ENCODE data around the gene LRRC10.
"Not testable (repeated sequence)": the region's sequence is repeated elsewhere in the genome, so short reads cannot be mapped to it uniquely, and the experiment has no call there.

LRRC10 gene

GRCh38 chr12:69616025-69616424 is 5.3 kb upstream of the LRRC10 start:
- no peak for DNase-seq

- no peak for DNase-seq
Observed at GRCh38 chr12:69613351-69613750, 2.6 kb upstream of the LRRC10 start.

DNA sequence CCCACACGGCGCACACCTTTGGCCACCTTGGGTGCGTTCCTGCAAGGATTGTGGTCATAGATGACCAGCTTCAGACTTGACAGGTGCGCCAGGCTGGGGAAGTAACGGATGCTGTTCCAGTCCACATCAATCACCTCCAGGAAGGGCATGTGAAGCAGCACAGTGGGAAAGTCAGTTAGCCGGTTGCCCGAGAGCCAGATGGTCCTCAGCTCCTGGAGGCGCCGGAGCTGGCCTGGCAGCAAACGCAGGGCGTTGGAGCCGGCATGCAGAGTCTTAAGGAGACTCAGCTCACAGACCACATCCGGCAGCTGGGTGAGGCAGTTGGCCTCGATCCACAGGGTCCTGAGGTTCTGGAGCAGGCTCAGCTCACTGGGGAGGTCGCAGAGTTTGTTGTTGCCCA is 581 bp downstream of the LRRC10 start:
- no peak for DNase-seq

- no peak for DNase-seq
Observed at GRCh38 chr12:69608114-69608513, 2.6 kb downstream of the LRRC10 start.

- not testable (repeated sequence) for DNase-seq
Observed at GRCh38 chr12:69604275-69604674, 6.4 kb downstream of the LRRC10 start.

- DNase-seq = not testable (repeated sequence)
Observed at GRCh38 chr12:69603556-69603955, 7.2 kb downstream of the LRRC10 start.

GRCh38 chr12:69602954-69603353 is 7.8 kb downstream of the LRRC10 start:
- DNase-seq = no peak

- no peak for DNase-seq
Observed at GRCh38 chr12:69601962-69602685, 8.6 kb downstream of the LRRC10 start.

DNA sequence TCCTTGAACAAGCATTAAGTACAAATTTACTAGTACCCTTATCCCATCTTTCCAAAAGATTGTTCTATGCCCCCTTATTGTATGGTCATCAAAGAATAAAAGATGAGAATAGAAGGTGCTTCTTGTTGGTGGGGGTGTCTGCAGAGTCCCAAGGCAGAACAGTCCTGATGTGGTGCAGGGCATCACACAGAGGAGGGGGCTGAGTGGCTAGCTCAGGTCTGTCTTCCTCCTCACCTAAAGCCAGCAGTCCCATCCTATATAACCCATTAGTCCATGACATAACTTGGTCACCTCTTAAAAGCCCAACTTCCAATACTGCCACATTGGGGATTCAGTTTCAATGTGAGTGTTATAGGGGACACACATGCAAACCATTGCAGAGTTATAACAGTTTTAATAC is 9.9 kb downstream of the LRRC10 start:
- no peak for DNase-seq

- DNase-seq = no peak
Observed at GRCh38 chr12:69598174-69598753, 12.4 kb downstream of the LRRC10 start.

GRCh38 chr12:69595689-69596088 is 15.0 kb downstream of the LRRC10 start:
- DNase-seq = no peak

- DNase-seq = no peak
Observed at GRCh38 chr12:69589082-69589481, 21.6 kb downstream of the LRRC10 start.

- DNase-seq = no peak
Observed at GRCh38 chr12:69588527-69588926, 22.2 kb downstream of the LRRC10 start.

- DNase-seq = peak; percentile 96
Observed at GRCh38 chr12:69585189-69586062, 25.3 kb downstream of the LRRC10 start, which contains the start of gene CCT2. CCT2 (plus strand) TSS chr12:69585459; CDS start chr12:69585522, 63 bp downstream.

GRCh38 chr12:69583203-69583602 is 27.5 kb downstream of the LRRC10 start:
- no peak for DNase-seq

DNA sequence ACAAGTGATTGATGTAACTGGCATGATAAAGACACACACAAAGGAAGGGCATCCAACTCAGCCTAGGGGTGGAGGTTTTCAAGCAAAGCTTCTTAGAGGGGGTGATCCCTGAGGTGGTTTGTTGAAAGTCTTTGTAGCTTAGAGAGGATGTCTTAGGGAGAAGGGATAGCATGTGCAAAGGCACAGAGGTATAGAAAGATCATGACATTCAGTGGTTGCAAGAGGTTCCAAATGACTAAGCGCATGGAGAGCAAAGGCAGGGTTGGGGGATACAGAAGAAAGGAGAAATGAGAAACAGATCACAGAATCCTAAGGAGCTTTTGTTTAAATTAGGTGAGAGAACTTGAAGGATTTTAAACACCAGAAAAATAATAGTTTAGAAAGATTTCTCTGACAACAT is 30.6 kb downstream of the LRRC10 start:
- DNase-seq = no peak

DNA sequence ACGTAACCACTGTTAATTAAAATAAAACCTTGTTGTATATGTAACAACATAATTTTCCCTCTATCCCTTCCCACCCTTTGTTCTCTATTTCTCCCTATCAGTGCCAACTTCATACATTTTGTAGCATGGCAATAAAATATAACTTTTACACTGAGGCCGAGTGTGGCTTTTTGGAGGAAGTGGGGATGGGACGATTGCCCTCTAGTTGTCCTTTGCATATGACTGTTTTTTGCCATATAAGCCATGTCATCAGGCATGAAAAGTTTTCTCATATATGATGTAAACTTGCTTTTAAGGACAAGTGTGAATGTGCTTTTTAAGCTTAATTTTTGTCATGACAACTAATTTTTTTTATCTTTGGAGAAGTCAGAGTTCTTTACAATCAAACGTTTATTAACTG is 31.7 kb downstream of the LRRC10 start:
- DNase-seq = no peak

DNA sequence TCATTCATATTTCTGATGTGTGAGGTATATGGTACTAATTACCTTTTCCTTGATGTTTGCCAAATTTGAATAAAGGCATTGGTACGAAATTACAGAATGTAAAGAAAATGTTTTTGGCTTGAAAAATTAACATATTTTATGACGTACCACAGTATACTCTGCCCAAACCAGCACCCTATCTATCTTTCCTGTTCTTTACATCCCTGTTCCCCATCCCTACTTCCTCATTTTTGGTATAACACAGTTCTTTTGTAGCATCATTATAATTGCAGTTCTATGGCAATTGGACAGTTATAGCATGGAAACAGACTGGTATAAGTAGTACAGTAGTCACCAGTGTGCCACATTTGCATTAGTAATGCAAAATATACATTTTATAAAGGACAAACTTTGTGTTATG is 32.4 kb downstream of the LRRC10 start:
- no peak for DNase-seq

GRCh38 chr12:69575346-69575745 is 35.4 kb downstream of the LRRC10 start:
- DNase-seq = no peak

GRCh38 chr12:69570545-69571399 is 39.9 kb downstream of the LRRC10 start:
- no peak for DNase-seq

DNA sequence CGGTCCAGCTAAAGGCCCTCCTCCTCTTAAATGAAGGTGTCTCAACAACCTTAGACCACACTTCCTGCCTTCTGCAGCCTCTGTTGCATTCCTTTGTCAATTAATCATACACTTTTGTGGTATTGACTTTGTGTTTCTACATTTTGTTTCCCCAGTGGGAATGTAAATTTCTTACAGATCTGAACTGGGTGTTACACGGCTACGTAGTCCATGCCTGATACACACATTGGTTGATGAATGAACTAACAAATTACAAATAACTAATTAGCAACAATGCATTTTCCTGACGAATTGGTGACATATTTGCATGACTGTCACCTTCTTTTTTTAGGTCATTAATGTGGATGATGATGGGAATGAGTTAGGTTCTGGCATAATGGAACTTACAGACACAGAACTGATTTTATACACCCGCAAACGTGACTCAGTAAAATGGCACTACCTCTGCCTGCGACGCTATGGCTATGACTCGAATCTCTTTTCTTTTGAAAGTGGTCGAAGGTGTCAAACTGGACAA is 40.6 kb downstream of the LRRC10 start:
- no peak for DNase-seq

DNA sequence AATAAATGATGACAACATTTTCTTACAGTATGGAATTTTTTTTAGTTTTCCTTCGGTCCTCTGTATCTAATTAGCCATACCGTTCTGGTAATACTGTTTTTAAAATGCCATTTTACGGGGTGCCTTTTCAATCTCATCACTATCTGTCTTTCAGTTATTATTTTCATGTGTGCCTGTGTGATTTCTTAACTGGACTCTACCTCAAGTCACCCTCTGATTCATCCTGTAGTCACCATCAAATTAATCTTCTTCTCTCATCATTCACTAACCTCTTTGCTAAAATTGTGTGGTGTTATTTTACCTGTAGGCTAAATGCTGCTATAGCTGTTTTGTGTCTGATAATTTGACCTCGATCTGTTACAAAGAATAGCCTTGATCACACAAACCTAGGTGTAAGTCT is 41.5 kb downstream of the LRRC10 start:
- no peak for DNase-seq

DNA sequence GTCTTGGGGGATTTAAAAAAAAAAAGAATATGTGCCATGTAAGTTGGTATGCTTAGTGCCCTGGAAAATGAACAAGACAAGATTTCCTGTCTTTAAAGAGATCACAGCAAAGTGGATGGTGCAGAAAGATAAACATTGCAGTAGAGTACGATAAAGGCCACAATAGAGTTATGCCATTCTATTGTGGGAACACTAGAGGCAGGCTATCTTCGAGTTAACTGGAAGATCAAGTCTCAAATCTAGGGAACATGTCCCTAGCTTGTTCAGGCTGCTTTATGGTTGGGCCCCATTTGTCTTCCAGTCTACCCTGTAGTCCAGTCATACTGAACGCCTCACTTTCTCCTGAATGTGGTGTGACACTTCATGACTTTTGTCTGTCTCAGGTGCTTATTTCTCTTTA is 44.1 kb downstream of the LRRC10 start:
- DNase-seq = no peak
